ENCODE data around the gene DNASE1L3. TPM values are rescaled to one million over a fixed set of nuclear protein-coding genes. Genes with fewer than 3 reads are reported as not detected.

The DNASE1L3 gene
- total and polyA plus RNA-seq, 2 experiments from 2014 or later, result not detected

GRCh38 chr3:58191361-58191991 is 19.3 kb downstream of the DNASE1L3 start:
- 67 to 71% methylated on average over 10 of the region's 10 CpGs for WGBS, 2 experiments (ENCODE audit: low coverage in 1 of 2, low lambda C conversion rate in 2 of 2, missing lambda C conversion rate in 2 of 2)
- Histone ChIP-seq H3F3A (ENCODE audit: insufficient read depth) (no peaks in the 10 kb centered on the region), H3K4me1 (ENCODE audit: insufficient read depth) (no peaks in the 10 kb centered on the region), H3K27ac (no peak overlapping the region), H2AFZ (no peak overlapping the region), H3K9ac (no peak overlapping the region), H3K4me2 (ENCODE audit: unreplicated experiment) (no peak overlapping the region), H3K27me3 (replicated peaks; ENCODE audit: insufficient read depth) (no peaks in the 10 kb centered on the region), H4K20me1 (ENCODE audit: insufficient read depth) (no peaks in the 10 kb centered on the region), H3K9me2 (ENCODE audit: insufficient read depth) (no peaks in the 10 kb centered on the region), H3K9me3 (ENCODE audit: low read depth) (no peaks in the 10 kb centered on the region), H3K4me3 (no peak overlapping the region), H3K36me3 (ENCODE audit: low read depth) (no peaks in the 10 kb centered on the region), H3K79me2 (ENCODE audit: insufficient read depth) (no peaks in the 10 kb centered on the region)
- in situ Hi-C loops (cut with MboI), result no loop called here
- no peak for DNase-seq
- TF ChIP-seq EZH2phosphoT487 (IDR thresholded peaks at IDR 0.05; ENCODE audit: insufficient read depth, low read depth) (no peak), EZH2 (IDR thresholded peaks at IDR 0.05; ENCODE audit: insufficient read depth, poor library complexity, severe bottlenecking) (no peak)

GRCh38 chr3:58190882-58191281 is 19.9 kb downstream of the DNASE1L3 start:
- H4K20me1 ChIP-seq (ENCODE audit: insufficient read depth), result no peaks in the 10 kb centered on the region
- H3F3A ChIP-seq (ENCODE audit: insufficient read depth), result no peaks in the 10 kb centered on the region
- no peak overlapping the region for H3K27ac ChIP-seq
- no peaks in the 10 kb centered on the region for H3K9me3 ChIP-seq (ENCODE audit: low read depth)
- 95 to 98% methylated on average over 4 of the region's 4 CpGs for WGBS, 2 experiments (ENCODE audit: low coverage in 1 of 2, low lambda C conversion rate in 2 of 2, missing lambda C conversion rate in 2 of 2)
- H3K79me2 ChIP-seq (ENCODE audit: insufficient read depth), result no peaks in the 10 kb centered on the region
- H3K9me2 ChIP-seq (ENCODE audit: insufficient read depth), result no peaks in the 10 kb centered on the region
- no peaks in the 10 kb centered on the region for H3K36me3 ChIP-seq (ENCODE audit: low read depth)
- TF ChIP-seq EZH2 (IDR thresholded peaks at IDR 0.05; ENCODE audit: insufficient read depth, poor library complexity, severe bottlenecking) (no peak), EZH2phosphoT487 (IDR thresholded peaks at IDR 0.05; ENCODE audit: insufficient read depth, low read depth) (no peak)
- in situ Hi-C loops (cut with MboI), result no loop called here
- DNase-seq, result no peak
- H3K27me3 ChIP-seq (replicated peaks; ENCODE audit: insufficient read depth), result no peaks in the 10 kb centered on the region
- no peak overlapping the region for H3K4me2 ChIP-seq (ENCODE audit: unreplicated experiment)
- no peaks in the 10 kb centered on the region for H3K4me1 ChIP-seq (ENCODE audit: insufficient read depth)
- no peak overlapping the region for H2AFZ ChIP-seq
- no peak overlapping the region for H3K4me3 ChIP-seq
- no peak overlapping the region for H3K9ac ChIP-seq

GRCh38 chr3:58190291-58190690 is 20.5 kb downstream of the DNASE1L3 start:
- Histone ChIP-seq H2AFZ (no peak overlapping the region), H3K9me2 (ENCODE audit: insufficient read depth) (no peaks in the 10 kb centered on the region), H3K27me3 (replicated peaks; ENCODE audit: insufficient read depth) (no peaks in the 10 kb centered on the region), H3K36me3 (ENCODE audit: low read depth) (no peaks in the 10 kb centered on the region), H3K4me2 (ENCODE audit: unreplicated experiment) (no peak overlapping the region), H3K9ac (no peak overlapping the region), H3K27ac (no peak overlapping the region), H3K79me2 (ENCODE audit: insufficient read depth) (no peaks in the 10 kb centered on the region), H4K20me1 (ENCODE audit: insufficient read depth) (no peaks in the 10 kb centered on the region), H3K4me3 (no peak overlapping the region), H3K9me3 (ENCODE audit: low read depth) (no peaks in the 10 kb centered on the region), H3F3A (ENCODE audit: insufficient read depth) (no peaks in the 10 kb centered on the region), H3K4me1 (ENCODE audit: insufficient read depth) (no peaks in the 10 kb centered on the region)
- in situ Hi-C loops (cut with MboI), result no loop called here
- 92 to 95% methylated on average over 4 of the region's 4 CpGs for WGBS, 2 experiments (ENCODE audit: low coverage in 1 of 2, low lambda C conversion rate in 2 of 2, missing lambda C conversion rate in 2 of 2)
- no peak for DNase-seq
- TF ChIP-seq EZH2 (IDR thresholded peaks at IDR 0.05; ENCODE audit: insufficient read depth, poor library complexity, severe bottlenecking) (no peak), EZH2phosphoT487 (IDR thresholded peaks at IDR 0.05; ENCODE audit: insufficient read depth, low read depth) (no peak)

- Histone ChIP-seq H3F3A (ENCODE audit: insufficient read depth) (no peaks in the 10 kb centered on the region), H3K79me2 (ENCODE audit: insufficient read depth) (no peaks in the 10 kb centered on the region), H3K9ac (no peak overlapping the region), H3K4me2 (ENCODE audit: unreplicated experiment) (no peak overlapping the region), H3K27ac (no peak overlapping the region), H3K9me2 (ENCODE audit: insufficient read depth) (no peaks in the 10 kb centered on the region), H3K36me3 (ENCODE audit: low read depth) (no peaks in the 10 kb centered on the region), H3K27me3 (replicated peaks; ENCODE audit: insufficient read depth) (no peaks in the 10 kb centered on the region), H3K9me3 (ENCODE audit: low read depth) (no peaks in the 10 kb centered on the region), H3K4me3 (no peak overlapping the region), H4K20me1 (ENCODE audit: insufficient read depth) (no peaks in the 10 kb centered on the region), H3K4me1 (ENCODE audit: insufficient read depth) (no peaks in the 10 kb centered on the region), H2AFZ (no peak overlapping the region)
- 56 to 64% methylated on average over 5 of the region's 5 CpGs for WGBS, 2 experiments (ENCODE audit: low coverage in 1 of 2, low lambda C conversion rate in 2 of 2, missing lambda C conversion rate in 2 of 2)
- in situ Hi-C loops (cut with MboI), result loop anchor here (5.0 kb wide), 1 partner anchor 113 kb away; no protein-coding TSS in a partner anchor
- no peak for DNase-seq
- TF ChIP-seq EZH2phosphoT487 (IDR thresholded peaks at IDR 0.05; ENCODE audit: insufficient read depth, low read depth) (no peak), EZH2 (IDR thresholded peaks at IDR 0.05; ENCODE audit: insufficient read depth, poor library complexity, severe bottlenecking) (no peak)
Observed at GRCh38 chr3:58189691-58190090, 21.1 kb downstream of the DNASE1L3 start.
